GM12875 (cell line): ENCODE results near the gene SLC15A3.

Source experiments
- H3K4me3 ChIP-seq: one replicate; pipeline ENCODE4 v1.5.1; 2011; ENCODE audit warnings: low read depth, low read length, control low read depth
- TF ChIP-seq, protein P1 (sequence below): IDR thresholded peaks from 2 replicates; pipeline ENCODE4 v1.5.1; 2011; ENCODE audit warnings: low read depth, mild to moderate bottlenecking, control low read depth, inconsistent platforms, low read length, moderate library complexity, borderline replicate concordance; ENCODE audit not compliant: insufficient read depth

SLC15A3 gene

DNA sequence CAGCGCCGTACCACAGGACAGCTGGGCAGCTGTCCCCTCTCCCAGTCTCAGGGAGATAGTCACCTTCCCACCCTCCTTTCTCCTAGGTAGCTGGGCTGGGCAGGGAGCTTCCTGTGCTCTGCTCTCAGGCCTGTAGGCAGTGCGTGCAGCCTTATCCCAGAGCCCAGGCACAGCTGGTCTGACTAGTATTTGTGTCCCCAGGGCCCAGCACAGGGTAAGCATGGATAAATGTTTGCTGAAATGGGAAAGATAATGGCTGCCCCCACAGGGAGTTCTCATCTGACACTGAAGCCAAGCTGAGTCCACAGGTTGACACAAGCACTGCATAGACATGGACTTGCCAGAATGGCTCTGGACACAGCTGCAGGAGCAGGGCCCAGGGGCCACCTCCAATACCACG is 9.8 kb downstream of the SLC15A3 start:
- no peak overlapping the region for H3K4me3 ChIP-seq

DNA sequence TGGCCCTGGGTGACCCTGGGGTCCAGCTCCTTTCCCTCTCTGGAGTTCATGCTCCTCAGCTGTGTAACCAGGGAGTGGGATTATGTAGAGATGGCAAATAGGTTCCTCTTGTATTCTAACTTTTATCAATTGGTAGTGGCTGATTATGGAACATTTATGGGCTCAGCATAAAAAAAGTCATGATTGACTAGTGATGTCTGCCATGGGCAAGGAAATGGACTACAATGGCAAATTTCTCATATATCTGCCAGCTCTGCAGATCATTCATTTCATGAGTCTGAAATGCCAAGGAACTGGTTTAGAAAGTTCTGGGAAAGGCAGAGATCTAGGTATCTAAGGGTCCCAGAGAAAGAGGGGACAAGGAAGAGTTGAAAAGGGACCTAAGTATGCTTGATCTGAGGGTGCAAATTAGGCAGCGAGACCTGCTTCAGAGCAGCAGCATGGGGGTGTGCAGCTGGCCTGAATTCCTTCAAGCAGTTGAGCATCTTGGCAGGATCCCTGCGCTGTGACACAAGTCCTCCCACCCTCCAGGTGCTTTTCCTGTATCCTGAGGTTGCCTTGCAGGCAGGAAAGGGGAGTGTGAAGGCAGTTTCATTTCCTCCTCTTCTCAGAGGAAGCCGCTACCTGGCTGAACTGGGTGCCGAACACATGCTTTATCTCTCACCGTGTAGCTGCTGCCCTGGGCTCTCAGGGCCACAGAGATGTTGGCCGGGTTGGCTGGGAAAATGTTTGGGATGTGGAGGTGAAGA is 10.4 kb downstream of the SLC15A3 start:
- no peak overlapping the region for H3K4me3 ChIP-seq
- TF ChIP-seq, protein P1, sequence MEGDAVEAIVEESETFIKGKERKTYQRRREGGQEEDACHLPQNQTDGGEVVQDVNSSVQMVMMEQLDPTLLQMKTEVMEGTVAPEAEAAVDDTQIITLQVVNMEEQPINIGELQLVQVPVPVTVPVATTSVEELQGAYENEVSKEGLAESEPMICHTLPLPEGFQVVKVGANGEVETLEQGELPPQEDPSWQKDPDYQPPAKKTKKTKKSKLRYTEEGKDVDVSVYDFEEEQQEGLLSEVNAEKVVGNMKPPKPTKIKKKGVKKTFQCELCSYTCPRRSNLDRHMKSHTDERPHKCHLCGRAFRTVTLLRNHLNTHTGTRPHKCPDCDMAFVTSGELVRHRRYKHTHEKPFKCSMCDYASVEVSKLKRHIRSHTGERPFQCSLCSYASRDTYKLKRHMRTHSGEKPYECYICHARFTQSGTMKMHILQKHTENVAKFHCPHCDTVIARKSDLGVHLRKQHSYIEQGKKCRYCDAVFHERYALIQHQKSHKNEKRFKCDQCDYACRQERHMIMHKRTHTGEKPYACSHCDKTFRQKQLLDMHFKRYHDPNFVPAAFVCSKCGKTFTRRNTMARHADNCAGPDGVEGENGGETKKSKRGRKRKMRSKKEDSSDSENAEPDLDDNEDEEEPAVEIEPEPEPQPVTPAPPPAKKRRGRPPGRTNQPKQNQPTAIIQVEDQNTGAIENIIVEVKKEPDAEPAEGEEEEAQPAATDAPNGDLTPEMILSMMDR: no peak

More for the DNA sequence above, 9.8 kb downstream of the SLC15A3 start:
- TF ChIP-seq, protein P1: no peak

DNA sequence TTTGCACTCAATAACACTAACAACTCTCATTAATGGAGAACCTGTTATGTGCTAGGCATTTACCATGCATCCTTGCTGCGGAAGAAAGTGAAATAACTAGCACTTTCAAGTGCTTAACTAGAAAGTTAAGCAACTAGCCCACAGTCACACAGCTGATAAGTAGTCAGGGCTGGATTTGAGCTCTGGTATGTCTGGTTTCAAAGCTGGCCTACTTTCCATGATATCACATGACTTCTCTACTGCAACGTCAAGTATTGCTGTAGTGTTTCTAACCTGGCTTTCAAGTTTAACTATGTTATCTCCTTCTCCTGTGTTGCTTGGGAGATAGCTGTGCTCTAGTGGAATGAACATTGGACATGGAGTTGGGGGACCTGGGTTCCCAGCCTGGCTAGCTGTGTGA is 12.1 kb downstream of the SLC15A3 start:
- TF ChIP-seq, protein P1: no peak
- H3K4me3 ChIP-seq: no peak overlapping the region

DNA sequence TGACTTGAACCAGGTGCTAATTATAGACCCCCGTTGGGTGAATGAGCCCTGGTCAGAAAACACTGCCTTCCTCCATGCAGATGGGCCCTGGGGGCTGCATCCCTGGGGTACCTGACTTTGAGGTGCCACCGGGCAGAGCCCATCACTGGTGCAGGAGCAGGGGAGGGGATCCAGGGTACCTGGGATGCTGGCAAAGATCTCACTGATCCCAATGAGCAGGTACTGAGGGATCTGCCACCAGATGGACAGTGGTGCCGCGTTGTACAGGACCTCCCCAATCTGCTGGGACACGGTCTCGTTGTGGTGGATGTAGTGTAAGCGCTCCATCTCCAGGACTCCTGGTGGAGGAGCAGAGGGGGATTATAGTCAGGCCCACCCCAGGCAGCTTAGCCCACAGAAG is 12.7 kb downstream of the SLC15A3 start:
- no peak overlapping the region for H3K4me3 ChIP-seq
- TF ChIP-seq, protein P1: no peak

DNA sequence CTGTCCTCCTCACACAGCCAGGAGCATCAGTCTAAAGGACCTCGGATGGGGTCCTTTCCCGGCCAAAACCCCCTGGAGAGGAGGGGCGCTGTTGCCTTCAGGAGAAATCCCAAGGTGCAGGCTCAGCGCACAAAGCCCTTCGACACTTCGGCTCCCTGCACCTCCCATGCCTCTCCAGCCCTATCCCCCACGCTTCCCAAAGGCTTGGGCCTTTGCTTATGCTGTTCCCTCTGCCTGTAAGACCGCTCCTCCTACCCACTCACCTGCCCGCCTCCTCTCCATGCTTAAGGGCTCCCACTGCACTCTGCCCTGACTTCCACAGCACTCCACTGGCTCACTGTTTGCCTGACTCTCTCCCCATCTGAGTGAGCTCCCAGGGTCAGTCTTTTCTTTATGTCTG is 13.5 kb downstream of the SLC15A3 start:
- no peak overlapping the region for H3K4me3 ChIP-seq
- TF ChIP-seq, protein P1: no peak

DNA sequence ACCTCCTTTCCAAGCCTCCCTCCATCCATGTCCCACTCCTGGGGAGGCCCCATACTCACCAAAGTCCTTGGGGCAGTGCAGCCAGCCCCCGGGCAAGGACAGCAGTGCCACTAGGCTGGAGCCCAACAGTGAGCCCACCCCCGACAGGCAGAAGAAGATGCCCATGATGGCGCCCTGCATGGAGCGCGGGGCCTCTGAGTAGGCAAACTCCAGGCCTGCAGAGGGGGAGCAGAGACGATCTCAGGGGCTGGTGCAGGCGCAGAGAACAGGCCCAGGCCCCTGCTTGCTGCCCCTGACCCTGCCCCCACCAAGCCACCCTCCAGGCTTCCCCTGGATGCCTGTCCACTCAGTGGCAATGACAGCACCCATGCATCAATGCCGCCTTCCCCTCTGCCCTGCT is 14.2 kb downstream of the SLC15A3 start:
- TF ChIP-seq, protein P1: no peak
- no peak overlapping the region for H3K4me3 ChIP-seq

DNA sequence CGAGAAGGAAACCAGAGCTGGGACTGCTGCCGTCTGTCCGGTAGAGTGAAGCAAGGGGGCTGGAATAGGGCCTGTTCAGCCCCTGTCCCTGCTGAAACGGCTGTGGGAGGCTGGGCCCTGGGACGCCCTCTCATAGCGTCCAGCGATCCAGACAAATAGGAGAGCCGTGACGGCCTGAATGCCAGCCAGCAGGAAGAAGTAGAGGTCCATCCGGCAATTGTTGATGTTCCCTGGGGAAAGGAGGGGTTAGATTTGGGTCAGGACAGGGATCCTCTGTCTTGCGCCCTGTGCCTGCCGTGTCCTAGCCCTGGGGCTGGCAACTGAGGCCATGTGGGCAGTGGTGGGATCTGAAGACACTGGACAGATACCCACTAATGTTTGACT is 14.8 kb downstream of the SLC15A3 start:
- no peak overlapping the region for H3K4me3 ChIP-seq
- TF ChIP-seq, protein P1: no peak
